ENCODE results near the gene M1AP.

M1AP gene

DNA sequence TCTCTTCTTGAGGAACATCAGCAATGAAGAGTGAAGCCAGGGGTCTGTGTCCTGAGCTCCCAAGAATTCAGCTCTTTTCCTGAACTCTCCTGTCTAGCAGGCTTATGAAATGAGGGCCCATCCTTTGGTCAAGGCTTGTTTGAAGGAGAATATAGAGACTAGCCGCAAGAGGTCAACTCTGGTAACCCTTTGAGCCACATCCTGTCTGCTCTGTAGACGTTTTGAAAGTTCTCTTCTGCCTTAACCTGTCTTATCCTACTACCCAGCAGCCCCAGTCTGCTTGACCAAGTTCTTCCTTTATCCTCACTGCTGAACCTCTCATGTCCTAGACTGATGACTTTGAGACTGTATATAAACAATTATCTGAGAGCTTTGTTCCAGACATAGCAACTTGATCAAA lies 11.3 kb upstream of the M1AP start:
- DNase-seq (ENCODE audit: insufficient read length, low spot score) (no peak), FAIRE-seq (no peak)
- TF ChIP-seq POLR2AphosphoS5 (IDR thresholded peaks at IDR 0.05; ENCODE audit: low read depth, low read length), result no peak
- TF ChIP-seq POU2F2 (IDR thresholded peaks at IDR 0.05; ENCODE audit: low read depth, low read length), result no peak

DNA sequence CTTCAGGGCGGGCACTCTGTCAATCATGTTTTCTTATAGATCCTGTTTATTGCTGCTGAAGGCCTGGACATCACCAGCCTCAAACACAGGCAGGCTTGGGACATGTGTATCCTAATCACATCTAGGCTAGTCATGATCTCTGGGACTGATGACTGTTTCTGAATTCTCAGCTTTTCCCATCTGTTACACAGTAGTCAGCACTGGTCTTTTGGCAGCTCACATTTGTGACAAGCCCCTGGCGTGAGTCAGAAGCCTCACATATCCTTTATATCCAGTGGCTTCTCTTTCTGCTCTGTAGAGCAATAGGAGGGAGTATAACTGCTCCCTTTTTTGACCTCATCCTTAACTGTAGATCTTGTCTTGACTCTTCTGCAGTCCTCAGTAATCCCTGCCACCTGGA lies 10.4 kb upstream of the M1AP start:
- DNase-seq (ENCODE audit: insufficient read length, low spot score) (no peak), FAIRE-seq (no peak)
- TF ChIP-seq POU2F2 (IDR thresholded peaks at IDR 0.05; ENCODE audit: low read depth, low read length) (no peak), SPI1 (IDR thresholded peaks at IDR 0.05; ENCODE audit: low read depth, low read length) (no peak), POLR2A (IDR thresholded peaks at IDR 0.05; ENCODE audit: low read depth, low read length) (no peak), TAF1 (IDR thresholded peaks at IDR 0.05; ENCODE audit: low read depth, low read length) (no peak), POLR2AphosphoS5 (IDR thresholded peaks at IDR 0.05; ENCODE audit: low read depth, low read length) (no peak), PAX5 (IDR thresholded peaks at IDR 0.05; ENCODE audit: insufficient read depth, low read length, severe bottlenecking) (no peak)

DNA sequence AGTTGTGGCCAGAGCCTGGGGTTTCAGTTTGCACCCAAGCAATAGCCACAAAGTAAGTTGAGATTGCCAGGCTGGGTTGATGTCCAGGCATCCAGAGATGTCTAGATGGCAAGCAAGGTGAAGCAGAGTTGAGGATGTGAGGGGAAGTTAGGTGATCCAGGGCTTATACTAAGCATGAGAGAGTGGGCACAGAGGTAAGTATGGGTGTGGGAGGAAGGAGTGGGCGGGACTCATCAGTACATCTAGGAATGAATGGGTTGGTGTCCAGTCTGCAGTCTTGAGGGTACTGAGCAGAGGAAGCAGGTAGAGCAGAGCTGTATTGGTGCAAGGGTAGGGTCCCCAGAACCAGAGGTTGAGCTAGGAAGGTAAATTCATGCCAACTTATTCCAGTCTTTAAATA lies 7.4 kb upstream of the M1AP start:
- FAIRE-seq (no peak), DNase-seq (ENCODE audit: insufficient read length, low spot score) (no peak)
- no peak for TF ChIP-seq PAX5 (IDR thresholded peaks at IDR 0.05; ENCODE audit: insufficient read depth, low read length, severe bottlenecking)
- no peak for TF ChIP-seq SPI1 (IDR thresholded peaks at IDR 0.05; ENCODE audit: low read depth, low read length)

DNA sequence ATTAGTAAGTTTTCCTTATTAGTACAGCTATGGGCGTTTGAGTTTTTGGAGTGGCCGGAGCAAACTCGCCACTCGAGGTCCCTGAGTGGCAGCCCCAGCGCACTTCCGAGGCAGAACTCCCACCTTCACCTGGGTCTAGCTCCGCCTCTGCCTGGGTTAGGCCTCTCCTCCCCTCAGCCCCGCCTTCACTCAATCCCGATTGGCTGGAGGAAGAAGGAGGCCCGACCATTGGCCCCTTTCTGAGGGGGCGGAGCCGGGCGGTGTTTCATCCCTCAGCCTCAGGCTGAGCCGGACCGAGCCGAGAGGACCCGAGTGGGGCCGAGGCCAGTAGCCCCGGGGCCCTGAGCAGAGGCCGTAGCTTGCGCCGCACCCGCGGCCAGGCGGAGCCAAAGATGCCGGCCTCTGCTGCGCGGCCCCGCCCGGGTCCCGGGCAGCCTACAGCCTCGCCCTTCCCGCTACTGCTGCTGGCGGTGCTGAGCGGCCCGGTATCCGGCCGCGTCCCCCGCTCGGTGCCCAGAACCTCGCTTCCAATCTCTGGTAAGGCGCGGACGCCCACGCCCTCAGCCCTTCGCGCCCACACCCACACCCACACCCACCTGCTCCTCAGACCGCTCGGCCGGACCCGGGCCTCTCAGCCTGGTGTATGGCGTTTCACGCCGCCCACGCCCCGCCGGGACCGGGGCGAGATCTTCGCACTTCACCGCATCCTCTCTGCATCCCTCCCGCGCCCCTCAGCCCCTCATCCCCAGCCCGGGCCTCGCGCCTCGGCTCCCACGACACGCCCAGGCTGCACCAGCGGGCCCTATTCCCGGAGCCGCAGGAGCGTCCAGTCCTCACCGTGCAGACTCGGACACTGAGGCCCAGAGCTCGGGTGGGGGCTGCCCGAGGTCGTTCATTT lies 6.1 kb upstream of the M1AP start, which contains the start of gene SEMA4F:
Gene SEMA4F, plus strand, starts transcription at position 263 of the 898 bp plus-strand sequence. Its CDS starts 130 bp downstream, at position 393.
- DNase-seq (ENCODE audit: insufficient read length, low spot score) (peak; percentile 96), FAIRE-seq (peak; percentile 91)
- TF ChIP-seq POU2F2 (IDR thresholded peaks at IDR 0.05; ENCODE audit: low read depth, low read length) (no peak), TAF1 (IDR thresholded peaks at IDR 0.05; ENCODE audit: low read depth, low read length) (no peak), SPI1 (IDR thresholded peaks at IDR 0.05; ENCODE audit: low read depth, low read length) (no peak), POLR2AphosphoS5 (IDR thresholded peaks at IDR 0.05; ENCODE audit: low read depth, low read length) (no peak)

DNA sequence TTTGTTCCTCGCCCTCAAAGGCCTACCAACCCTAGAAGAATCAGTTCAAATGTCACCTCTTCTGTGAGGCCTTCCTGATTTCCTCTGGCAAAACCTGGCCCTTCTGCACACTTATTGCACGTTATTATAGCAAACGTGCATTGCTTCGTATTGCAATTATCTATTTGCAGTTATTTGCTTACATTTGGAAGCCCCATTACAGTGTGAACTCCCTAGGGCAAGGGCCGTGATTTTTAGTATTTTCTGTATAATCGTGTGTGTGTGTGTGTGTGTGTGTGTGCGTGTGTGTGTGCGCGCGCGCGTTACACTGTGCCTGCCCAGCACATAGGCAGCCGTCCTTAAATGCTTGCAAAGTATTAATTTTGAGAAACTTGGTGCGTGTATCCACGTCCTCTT lies 5.5 kb upstream of the M1AP start:
- DNase-seq (ENCODE audit: insufficient read length, low spot score), result no peak
- FAIRE-seq, result no peak
- TF ChIP-seq PAX5 (IDR thresholded peaks at IDR 0.05; ENCODE audit: insufficient read depth, low read length, severe bottlenecking) (no peak), SPI1 (IDR thresholded peaks at IDR 0.05; ENCODE audit: low read depth, low read length) (no peak), TAF1 (IDR thresholded peaks at IDR 0.05; ENCODE audit: low read depth, low read length) (no peak), POLR2AphosphoS5 (IDR thresholded peaks at IDR 0.05; ENCODE audit: low read depth, low read length) (no peak), POLR2A (IDR thresholded peaks at IDR 0.05; ENCODE audit: low read depth, low read length) (no peak), POU2F2 (IDR thresholded peaks at IDR 0.05; ENCODE audit: low read depth, low read length) (no peak)

DNA sequence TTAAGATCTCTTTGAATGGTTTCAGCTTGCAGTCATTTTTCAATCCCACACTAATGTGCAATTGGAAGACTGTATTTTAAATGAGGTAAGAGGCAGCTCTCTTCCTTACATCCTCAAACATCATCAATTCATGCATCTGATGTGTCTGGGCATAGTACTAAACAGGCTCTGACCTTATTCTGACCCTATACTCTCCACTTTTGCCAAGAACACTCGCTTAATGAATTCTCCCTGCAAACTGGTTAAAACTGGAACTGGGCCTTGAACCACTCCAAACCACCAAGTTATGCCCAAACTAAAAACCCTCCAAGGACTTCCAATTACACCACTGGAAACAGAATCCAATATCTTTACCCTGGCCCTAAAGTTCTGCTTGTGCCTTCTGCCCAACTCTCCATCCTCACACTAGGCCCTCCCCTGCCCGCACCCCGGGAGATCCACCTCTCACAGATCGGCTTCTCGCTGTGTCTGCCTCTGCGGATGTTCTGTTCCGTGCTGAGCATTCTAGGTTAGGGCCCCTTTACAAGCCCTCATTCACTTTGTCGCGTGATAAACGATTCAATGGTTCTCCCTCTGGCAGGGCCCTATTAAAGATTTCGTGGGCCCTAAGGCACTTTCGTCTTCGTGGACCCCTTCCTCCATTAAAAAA lies 1.2 kb downstream of the M1AP start:
- FAIRE-seq (no peak), DNase-seq (ENCODE audit: insufficient read length, low spot score) (no peak)
- TF ChIP-seq SPI1 (IDR thresholded peaks at IDR 0.05; ENCODE audit: low read depth, low read length) (no peak), TAF1 (IDR thresholded peaks at IDR 0.05; ENCODE audit: low read depth, low read length) (no peak), POLR2A (IDR thresholded peaks at IDR 0.05; ENCODE audit: low read depth, low read length) (no peak), PAX5 (IDR thresholded peaks at IDR 0.05; ENCODE audit: insufficient read depth, low read length, severe bottlenecking) (no peak), POU2F2 (IDR thresholded peaks at IDR 0.05; ENCODE audit: low read depth, low read length) (no peak)

DNA sequence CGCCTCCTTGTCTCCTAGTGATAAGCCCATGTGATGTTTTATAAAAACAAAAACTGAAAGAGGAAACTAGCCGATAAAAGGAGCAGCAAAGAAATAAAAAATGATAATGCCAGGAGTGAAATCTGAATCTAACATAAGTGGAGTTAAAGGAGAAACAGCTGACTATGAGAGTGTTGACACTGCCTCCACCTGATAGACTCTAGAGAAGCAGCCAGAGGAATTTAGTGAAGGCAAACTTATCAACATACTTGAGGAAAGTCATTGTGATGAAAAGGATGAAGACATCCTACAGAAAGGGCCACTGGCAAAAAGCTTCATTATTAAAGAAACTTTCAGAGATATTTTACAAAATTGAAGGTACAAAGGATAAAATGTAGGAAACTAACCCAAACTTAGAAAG lies 1.9 kb downstream of the M1AP start:
- FAIRE-seq (no peak), DNase-seq (ENCODE audit: insufficient read length, low spot score) (no peak)
- TF ChIP-seq TAF1 (IDR thresholded peaks at IDR 0.05; ENCODE audit: low read depth, low read length), result no peak
- TF ChIP-seq PAX5 (IDR thresholded peaks at IDR 0.05; ENCODE audit: insufficient read depth, low read length, severe bottlenecking), result no peak
- TF ChIP-seq POLR2AphosphoS5 (IDR thresholded peaks at IDR 0.05; ENCODE audit: low read depth, low read length), result no peak
- TF ChIP-seq POLR2A (IDR thresholded peaks at IDR 0.05; ENCODE audit: low read depth, low read length), result no peak
- no peak for TF ChIP-seq SPI1 (IDR thresholded peaks at IDR 0.05; ENCODE audit: low read depth, low read length)
- TF ChIP-seq POU2F2 (IDR thresholded peaks at IDR 0.05; ENCODE audit: low read depth, low read length), result no peak

DNA sequence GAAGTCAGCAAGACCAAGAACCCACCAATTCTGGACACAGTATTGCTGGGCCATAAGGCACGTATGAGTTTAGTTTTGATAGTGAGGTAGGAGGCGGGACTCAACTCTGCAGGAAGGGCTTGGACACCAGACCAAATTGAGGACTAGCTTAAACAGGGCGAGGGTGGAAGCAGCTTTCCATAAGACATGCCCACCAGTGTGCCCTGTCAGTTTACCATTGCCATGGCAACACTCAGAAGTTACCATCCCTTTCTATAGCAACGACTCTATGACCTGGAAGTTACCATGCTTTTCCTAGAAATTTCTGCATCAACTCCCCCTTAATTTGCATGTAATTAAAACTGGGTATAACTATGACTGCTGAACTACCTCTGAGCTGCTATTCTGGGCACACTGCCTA lies 2.8 kb downstream of the M1AP start:
- DNase-seq (ENCODE audit: insufficient read length, low spot score) (no peak), FAIRE-seq (no peak)
- TF ChIP-seq SPI1 (IDR thresholded peaks at IDR 0.05; ENCODE audit: low read depth, low read length) (no peak), POLR2A (IDR thresholded peaks at IDR 0.05; ENCODE audit: low read depth, low read length) (no peak), POU2F2 (IDR thresholded peaks at IDR 0.05; ENCODE audit: low read depth, low read length) (no peak), PAX5 (IDR thresholded peaks at IDR 0.05; ENCODE audit: insufficient read depth, low read length, severe bottlenecking) (no peak), TAF1 (IDR thresholded peaks at IDR 0.05; ENCODE audit: low read depth, low read length) (no peak), POLR2AphosphoS5 (IDR thresholded peaks at IDR 0.05; ENCODE audit: low read depth, low read length) (no peak)

DNA sequence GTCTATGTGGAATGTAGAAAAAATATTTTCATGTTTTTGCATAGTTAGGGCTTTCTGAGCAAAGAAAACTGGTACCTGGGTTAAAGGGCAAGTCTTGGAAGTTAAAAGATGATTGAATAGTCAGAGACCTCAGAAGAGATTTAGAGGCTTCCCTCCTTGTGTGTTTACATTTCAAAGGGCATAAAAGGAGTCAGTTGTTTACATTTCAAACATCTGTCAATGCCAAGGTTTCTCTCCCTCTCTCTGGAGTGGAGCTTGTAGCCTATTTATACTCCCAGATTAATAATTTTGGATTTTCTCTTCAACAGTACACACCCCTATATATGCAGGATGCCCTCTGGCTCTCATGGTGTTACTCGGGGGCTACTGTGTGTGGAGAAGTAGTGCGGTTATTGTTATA lies 8.6 kb downstream of the M1AP start:
- TF ChIP-seq POLR2A (IDR thresholded peaks at IDR 0.05; ENCODE audit: low read depth, low read length) (no peak), POLR2AphosphoS5 (IDR thresholded peaks at IDR 0.05; ENCODE audit: low read depth, low read length) (no peak), POU2F2 (IDR thresholded peaks at IDR 0.05; ENCODE audit: low read depth, low read length) (no peak), PAX5 (IDR thresholded peaks at IDR 0.05; ENCODE audit: insufficient read depth, low read length, severe bottlenecking) (no peak), SPI1 (IDR thresholded peaks at IDR 0.05; ENCODE audit: low read depth, low read length) (no peak), TAF1 (IDR thresholded peaks at IDR 0.05; ENCODE audit: low read depth, low read length) (no peak)
- FAIRE-seq (no peak), DNase-seq (ENCODE audit: insufficient read length, low spot score) (no peak)

DNA sequence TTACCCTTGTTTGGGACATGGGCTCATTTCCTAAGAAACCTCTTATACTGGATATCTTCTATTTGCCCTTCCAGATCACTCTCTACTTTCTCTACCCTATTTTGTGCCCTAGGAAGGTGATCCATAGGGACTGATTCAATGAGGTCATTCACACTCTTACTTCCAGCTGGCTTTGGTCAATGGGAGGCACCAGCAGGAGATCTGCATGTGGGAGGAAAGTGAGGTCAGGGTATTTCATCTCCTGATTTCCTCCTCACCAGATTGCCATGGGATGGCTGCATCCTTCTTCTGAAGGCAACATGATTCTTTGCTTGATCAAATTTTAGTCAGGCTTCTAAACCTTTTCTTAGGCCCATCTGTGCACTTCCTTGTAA lies 15.2 kb downstream of the M1AP start:
- DNase-seq (ENCODE audit: insufficient read length, low spot score) (no peak), FAIRE-seq (no peak)
- TF ChIP-seq POU2F2 (IDR thresholded peaks at IDR 0.05; ENCODE audit: low read depth, low read length) (no peak), POLR2AphosphoS5 (IDR thresholded peaks at IDR 0.05; ENCODE audit: low read depth, low read length) (no peak), TAF1 (IDR thresholded peaks at IDR 0.05; ENCODE audit: low read depth, low read length) (no peak), PAX5 (IDR thresholded peaks at IDR 0.05; ENCODE audit: insufficient read depth, low read length, severe bottlenecking) (no peak), POLR2A (IDR thresholded peaks at IDR 0.05; ENCODE audit: low read depth, low read length) (no peak), SPI1 (IDR thresholded peaks at IDR 0.05; ENCODE audit: low read depth, low read length) (no peak)

Data from GM12891 (cell line).